GM19240 (cell line): ENCODE data around the gene FRZB.

Experiments used
- DNase-seq: peaks from one replicate; pipeline ENCODE4 v3.0.0; 2011; ENCODE audit warnings: low spot score; ENCODE audit not compliant: insufficient read length

The FRZB gene

GRCh38 chr2:182845794-182846417 lies 20.5 kb downstream of the FRZB start:
- no peak for DNase-seq

GRCh38 chr2:182836451-182836850 lies 30.0 kb downstream of the FRZB start:
- no peak for DNase-seq

GRCh38 chr2:182834293-182834692 lies 32.1 kb downstream of the FRZB start:
- no peak for DNase-seq

- DNase-seq, result no peak
These were observed 33.2 kb downstream of the FRZB start for GRCh38 chr2:182833084-182833854.

GRCh38 chr2:182831921-182832320 lies 34.5 kb downstream of the FRZB start:
- DNase-seq, result no peak

GRCh38 chr2:182831101-182831500 lies 35.3 kb downstream of the FRZB start:
- DNase-seq, result no peak

GRCh38 chr2:182827182-182827879 lies 39.1 kb downstream of the FRZB start:
- DNase-seq, result no peak

- DNase-seq, result no peak
These were observed 39.9 kb downstream of the FRZB start for GRCh38 chr2:182826496-182826895.

GRCh38 chr2:182826064-182826463 lies 40.4 kb downstream of the FRZB start:
- no peak for DNase-seq

- DNase-seq, result no peak
These were observed 41.7 kb downstream of the FRZB start for GRCh38 chr2:182824767-182825158.

- DNase-seq, result no peak
These were observed 42.2 kb downstream of the FRZB start for GRCh38 chr2:182824056-182824766.

GRCh38 chr2:182822733-182823132 lies 43.7 kb downstream of the FRZB start:
- DNase-seq, result no peak

- no peak for DNase-seq
These were observed 45.3 kb downstream of the FRZB start for GRCh38 chr2:182821182-182821581.

GRCh38 chr2:182819412-182819811 lies 47.0 kb downstream of the FRZB start:
- no peak for DNase-seq

- DNase-seq, result no peak
These were observed 47.5 kb downstream of the FRZB start for GRCh38 chr2:182818925-182819324.

- no peak for DNase-seq
These were observed 47.9 kb downstream of the FRZB start for GRCh38 chr2:182818501-182818900.

- no peak for DNase-seq
These were observed 48.9 kb downstream of the FRZB start for GRCh38 chr2:182817558-182817957.

GRCh38 chr2:182816866-182817265 lies 49.6 kb downstream of the FRZB start:
- no peak for DNase-seq

- no peak for DNase-seq
These were observed 51.6 kb downstream of the FRZB start for GRCh38 chr2:182814804-182815203.

GRCh38 chr2:182814380-182814779 lies 52.1 kb downstream of the FRZB start:
- DNase-seq, result no peak

- no peak for DNase-seq
These were observed 56.4 kb downstream of the FRZB start for GRCh38 chr2:182810087-182810486.

GRCh38 chr2:182807319-182807718 lies 59.1 kb downstream of the FRZB start:
- no peak for DNase-seq
